ENCODE results near the gene SLC5A7. TPM values are rescaled to one million over a fixed set of nuclear protein-coding genes. Genes with fewer than 3 reads are reported as not detected.

Gene SLC5A7
- polyA plus RNA-seq, 1 donor from 2014 or later, result not detected

DNA sequence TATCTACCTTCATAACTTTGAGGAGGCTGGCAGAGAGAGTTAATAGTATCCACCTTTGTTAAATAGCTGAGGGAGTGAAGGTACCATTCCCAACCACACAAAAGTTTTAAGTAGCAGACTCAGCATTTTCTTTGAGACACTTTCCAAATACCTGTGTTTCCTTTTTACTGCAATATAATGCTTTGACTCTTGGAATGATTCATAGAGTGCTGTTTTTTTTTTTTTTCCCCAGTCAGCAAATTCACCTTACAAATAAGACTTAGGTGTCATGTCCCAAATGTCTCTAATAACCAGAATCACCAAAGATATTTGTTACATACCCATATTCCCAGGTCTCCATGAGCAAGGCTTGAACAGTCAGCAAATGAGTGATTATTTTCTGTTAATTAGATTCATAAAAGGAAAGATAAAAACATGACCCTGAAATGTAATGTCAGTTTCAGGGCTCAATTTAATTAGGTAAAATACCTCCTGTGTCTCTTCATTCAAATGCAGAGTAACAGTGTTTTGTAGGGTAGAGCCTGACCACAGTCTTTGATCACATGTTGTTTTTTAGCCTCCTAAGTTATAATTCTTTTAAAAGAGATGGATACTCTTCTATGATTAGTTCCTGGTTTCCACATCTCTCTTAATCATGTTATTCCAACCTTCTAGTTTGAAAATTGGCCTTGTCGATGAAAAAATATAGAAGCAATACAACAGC, 39.9 kb downstream of the SLC5A7 start:
- Histone ChIP-seq H3K9ac (ENCODE audit: low read length) (no peak overlapping the region), H3F3A (ENCODE audit: insufficient read depth, low read length, poor library complexity, severe bottlenecking) (no peaks in the 10 kb centered on the region), H2AFZ (ENCODE audit: low read depth, low read length) (no peak overlapping the region), H3K27me3 (ENCODE audit: insufficient read depth, low read depth, low read length) (no peaks in the 10 kb centered on the region), H3K4me3 (ENCODE audit: low read length) (no peak overlapping the region), H3K36me3 (ENCODE audit: insufficient read depth, low read length) (no peaks in the 10 kb centered on the region), H3K9me2 (ENCODE audit: insufficient read depth, low read length) (no peaks in the 10 kb centered on the region), H3K4me2 (ENCODE audit: low read length) (no peak overlapping the region), H3K79me2 (replicated peaks; ENCODE audit: insufficient read depth, low read length) (no peaks in the 10 kb centered on the region), H4K20me1 (ENCODE audit: insufficient read depth) (no peaks in the 10 kb centered on the region), H3K9me3 (ENCODE audit: low read length) (no peaks in the 10 kb centered on the region), H3K27ac (ENCODE audit: low read length) (no peak overlapping the region)
- TF ChIP-seq EP300 (conservative IDR thresholded peaks at IDR 0.05; ENCODE audit: poor library complexity, severe bottlenecking) (no peak), EZH2 (IDR thresholded peaks at IDR 0.05; ENCODE audit: borderline replicate concordance, insufficient read depth, low read length, poor library complexity, severe bottlenecking) (no peak)

DNA sequence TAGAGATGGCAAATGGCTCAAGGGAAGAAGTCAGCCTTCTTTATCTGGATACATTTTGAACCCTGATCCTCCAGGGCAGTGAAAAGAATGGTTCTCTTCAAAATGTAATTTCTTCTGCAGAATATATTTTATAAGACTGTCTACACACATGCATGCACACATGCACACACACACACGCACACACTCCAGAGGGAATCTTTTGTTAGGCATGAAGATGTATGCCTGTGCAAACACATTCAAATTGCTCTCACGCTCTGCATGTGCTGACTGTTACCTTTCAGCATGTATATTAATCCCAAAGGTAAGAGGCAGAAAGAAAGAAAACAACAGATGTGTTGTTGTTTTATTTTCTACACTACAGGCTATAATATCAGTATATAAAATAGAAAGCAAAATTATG, 43.2 kb downstream of the SLC5A7 start:
- Histone ChIP-seq H3K27me3 (ENCODE audit: insufficient read depth, low read depth, low read length) (no peaks in the 10 kb centered on the region), H3K9ac (ENCODE audit: low read length) (no peak overlapping the region), H3K27ac (ENCODE audit: low read length) (no peak overlapping the region), H3F3A (ENCODE audit: insufficient read depth, low read length, poor library complexity, severe bottlenecking) (no peaks in the 10 kb centered on the region), H3K9me3 (ENCODE audit: low read length) (no peaks in the 10 kb centered on the region), H3K4me2 (ENCODE audit: low read length) (no peak overlapping the region), H3K36me3 (ENCODE audit: insufficient read depth, low read length) (no peaks in the 10 kb centered on the region), H3K9me2 (ENCODE audit: insufficient read depth, low read length) (no peaks in the 10 kb centered on the region), H2AFZ (ENCODE audit: low read depth, low read length) (no peak overlapping the region), H3K4me3 (ENCODE audit: low read length) (no peak overlapping the region), H3K79me2 (replicated peaks; ENCODE audit: insufficient read depth, low read length) (no peaks in the 10 kb centered on the region), H4K20me1 (ENCODE audit: insufficient read depth) (no peaks in the 10 kb centered on the region)
- TF ChIP-seq MXI1 (conservative IDR thresholded peaks at IDR 0.05; ENCODE audit: poor library complexity, severe bottlenecking) (no peak), REST (IDR thresholded peaks at IDR 0.05; ENCODE audit: borderline replicate concordance) (no peak), POLR2AphosphoS5 (IDR thresholded peaks at IDR 0.05) (no peak), TAF1 (IDR thresholded peaks at IDR 0.05; ENCODE audit: low read depth) (no peak), RAD21 (conservative IDR thresholded peaks at IDR 0.05) (no peak), SMC3 (conservative IDR thresholded peaks at IDR 0.05; ENCODE audit: poor library complexity) (no peak), EP300 (conservative IDR thresholded peaks at IDR 0.05; ENCODE audit: poor library complexity, severe bottlenecking) (no peak), EZH2 (IDR thresholded peaks at IDR 0.05; ENCODE audit: borderline replicate concordance, insufficient read depth, low read length, poor library complexity, severe bottlenecking) (no peak)
- TF ChIP-seq, protein P1, sequence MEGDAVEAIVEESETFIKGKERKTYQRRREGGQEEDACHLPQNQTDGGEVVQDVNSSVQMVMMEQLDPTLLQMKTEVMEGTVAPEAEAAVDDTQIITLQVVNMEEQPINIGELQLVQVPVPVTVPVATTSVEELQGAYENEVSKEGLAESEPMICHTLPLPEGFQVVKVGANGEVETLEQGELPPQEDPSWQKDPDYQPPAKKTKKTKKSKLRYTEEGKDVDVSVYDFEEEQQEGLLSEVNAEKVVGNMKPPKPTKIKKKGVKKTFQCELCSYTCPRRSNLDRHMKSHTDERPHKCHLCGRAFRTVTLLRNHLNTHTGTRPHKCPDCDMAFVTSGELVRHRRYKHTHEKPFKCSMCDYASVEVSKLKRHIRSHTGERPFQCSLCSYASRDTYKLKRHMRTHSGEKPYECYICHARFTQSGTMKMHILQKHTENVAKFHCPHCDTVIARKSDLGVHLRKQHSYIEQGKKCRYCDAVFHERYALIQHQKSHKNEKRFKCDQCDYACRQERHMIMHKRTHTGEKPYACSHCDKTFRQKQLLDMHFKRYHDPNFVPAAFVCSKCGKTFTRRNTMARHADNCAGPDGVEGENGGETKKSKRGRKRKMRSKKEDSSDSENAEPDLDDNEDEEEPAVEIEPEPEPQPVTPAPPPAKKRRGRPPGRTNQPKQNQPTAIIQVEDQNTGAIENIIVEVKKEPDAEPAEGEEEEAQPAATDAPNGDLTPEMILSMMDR (IDR thresholded peaks at IDR 0.05; ENCODE audit: poor library complexity, severe bottlenecking), result no peak
